ENCODE measurements around the gene KCTD5.
"Not testable (repeated sequence)": the region's sequence is repeated elsewhere in the genome, so short reads cannot be mapped to it uniquely, and the experiment has no call there.

GRCh38 chr16:2660755-2661373 is 21.5 kb upstream of the KCTD5 start:
- TF ChIP-seq, protein P1, sequence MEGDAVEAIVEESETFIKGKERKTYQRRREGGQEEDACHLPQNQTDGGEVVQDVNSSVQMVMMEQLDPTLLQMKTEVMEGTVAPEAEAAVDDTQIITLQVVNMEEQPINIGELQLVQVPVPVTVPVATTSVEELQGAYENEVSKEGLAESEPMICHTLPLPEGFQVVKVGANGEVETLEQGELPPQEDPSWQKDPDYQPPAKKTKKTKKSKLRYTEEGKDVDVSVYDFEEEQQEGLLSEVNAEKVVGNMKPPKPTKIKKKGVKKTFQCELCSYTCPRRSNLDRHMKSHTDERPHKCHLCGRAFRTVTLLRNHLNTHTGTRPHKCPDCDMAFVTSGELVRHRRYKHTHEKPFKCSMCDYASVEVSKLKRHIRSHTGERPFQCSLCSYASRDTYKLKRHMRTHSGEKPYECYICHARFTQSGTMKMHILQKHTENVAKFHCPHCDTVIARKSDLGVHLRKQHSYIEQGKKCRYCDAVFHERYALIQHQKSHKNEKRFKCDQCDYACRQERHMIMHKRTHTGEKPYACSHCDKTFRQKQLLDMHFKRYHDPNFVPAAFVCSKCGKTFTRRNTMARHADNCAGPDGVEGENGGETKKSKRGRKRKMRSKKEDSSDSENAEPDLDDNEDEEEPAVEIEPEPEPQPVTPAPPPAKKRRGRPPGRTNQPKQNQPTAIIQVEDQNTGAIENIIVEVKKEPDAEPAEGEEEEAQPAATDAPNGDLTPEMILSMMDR (IDR thresholded peaks at IDR 0.05; ENCODE audit: borderline replicate concordance, extremely low read depth, low read length, poor library complexity, severe bottlenecking) = peak; percentile 40
- not testable (repeated sequence) for TF ChIP-seq EZH2 (IDR thresholded peaks at IDR 0.05; ENCODE audit: borderline replicate concordance, low read depth, low read length, severe bottlenecking)

Data from DND-41 (cell line).